HG02759 (cell line): ENCODE data around the gene PMPCB.
A peak's percentile ranks its signal among the peaks of the same experiment; 100 is the strongest.

Source experiments
- ATAC-seq: cut with Tn5 transposase; IDR thresholded peaks from one replicate; pipeline ENCODE4 v1.9.1; 2021; ENCODE audit warnings: mild to moderate bottlenecking, moderate library complexity; ENCODE audit not compliant: unreplicated experiment

PMPCB gene

DNA sequence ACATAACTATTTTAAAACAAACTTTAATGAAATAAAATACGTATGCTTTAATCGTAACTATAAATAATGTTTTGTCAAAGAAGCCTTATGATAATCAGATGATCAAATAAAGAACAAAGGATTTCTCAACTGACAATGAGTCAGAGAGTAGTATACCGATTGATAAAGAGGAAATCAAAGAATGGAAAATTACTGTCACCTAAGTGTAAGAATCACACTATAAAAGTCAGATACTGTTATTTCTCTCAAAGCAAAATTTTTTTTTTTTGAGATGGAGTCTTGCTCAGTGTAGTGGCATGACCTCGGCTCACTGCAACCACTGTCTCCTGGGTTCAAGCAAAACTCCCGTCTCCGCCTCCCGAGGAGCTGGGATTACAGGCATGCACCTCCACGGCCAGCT, 28.5 kb downstream of the PMPCB start:
- no peak for ATAC-seq

DNA sequence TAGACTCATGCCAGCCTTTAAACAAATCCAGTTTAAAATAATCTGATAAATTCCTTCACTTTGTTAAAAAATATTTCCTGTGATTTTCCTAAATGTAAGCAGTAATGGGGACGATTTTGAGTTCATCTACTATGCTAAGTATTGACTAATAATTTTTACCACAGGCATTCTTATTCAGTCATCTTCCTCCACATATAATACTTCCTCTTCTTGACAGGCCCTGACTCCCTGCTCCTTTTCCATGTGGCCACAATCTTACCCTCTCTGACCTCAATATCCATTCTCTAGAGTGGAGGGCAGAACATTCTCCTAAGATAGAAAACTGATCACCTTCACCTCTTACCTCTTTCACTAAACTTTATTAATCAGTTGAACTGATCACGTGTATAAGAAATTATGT, 39.5 kb downstream of the PMPCB start:
- ATAC-seq = no peak

DNA sequence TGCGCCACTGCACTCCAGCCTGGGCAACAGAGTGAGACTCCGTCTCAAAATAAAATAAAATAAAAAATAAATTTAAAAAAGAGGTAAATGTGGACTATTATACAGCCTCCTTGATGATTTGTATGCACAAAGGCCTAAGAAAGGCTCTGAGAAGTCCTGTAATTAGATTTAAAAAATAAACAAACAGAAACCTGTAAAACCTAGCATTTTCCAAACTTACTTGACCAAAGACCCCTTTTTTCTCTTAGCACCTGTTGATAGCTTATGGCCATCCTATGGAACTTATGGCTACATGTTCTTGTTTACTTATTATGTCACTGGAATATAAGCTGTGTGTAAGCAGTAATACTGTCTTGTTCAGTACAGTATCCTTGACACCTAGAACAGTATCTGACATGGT, 41.6 kb downstream of the PMPCB start:
- ATAC-seq = no peak

DNA sequence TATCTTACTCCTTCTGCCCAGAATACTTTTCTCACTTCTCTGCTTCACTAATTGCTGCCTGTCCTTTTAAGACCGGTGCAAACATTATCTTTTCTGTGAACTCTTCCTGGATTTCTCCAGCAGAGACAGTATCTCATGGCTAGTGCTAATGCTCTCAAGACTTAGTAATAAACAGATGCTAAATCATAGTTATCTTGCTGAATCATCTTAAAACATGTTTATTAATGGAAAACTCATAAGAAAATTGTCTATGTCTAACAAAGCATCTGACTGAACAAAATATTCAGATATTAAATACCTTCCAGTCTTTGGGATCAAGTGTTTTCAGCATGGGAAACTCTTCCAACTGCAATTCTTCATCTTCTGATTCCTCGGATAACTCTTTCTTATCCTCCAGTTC, 44.2 kb downstream of the PMPCB start:
- ATAC-seq = no peak

DNA sequence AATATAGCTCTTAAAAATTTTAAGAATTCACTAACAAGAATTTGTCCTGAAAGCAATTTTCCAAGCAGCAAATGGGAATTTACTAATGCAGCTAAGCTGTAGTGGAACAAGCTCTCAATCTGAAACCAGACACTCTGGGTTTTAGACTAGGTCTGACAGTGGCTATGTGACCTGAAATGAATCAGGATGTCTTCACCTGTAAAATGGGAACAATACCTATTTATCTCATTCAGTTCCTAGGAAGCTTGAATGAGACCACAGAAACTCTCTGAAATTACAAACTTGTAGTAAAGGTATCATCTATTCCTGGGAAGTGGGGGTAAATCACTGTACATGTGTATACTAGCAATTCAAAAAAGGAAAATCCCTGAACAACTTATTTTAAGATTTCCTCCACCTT, 46.1 kb downstream of the PMPCB start:
- no peak for ATAC-seq

DNA sequence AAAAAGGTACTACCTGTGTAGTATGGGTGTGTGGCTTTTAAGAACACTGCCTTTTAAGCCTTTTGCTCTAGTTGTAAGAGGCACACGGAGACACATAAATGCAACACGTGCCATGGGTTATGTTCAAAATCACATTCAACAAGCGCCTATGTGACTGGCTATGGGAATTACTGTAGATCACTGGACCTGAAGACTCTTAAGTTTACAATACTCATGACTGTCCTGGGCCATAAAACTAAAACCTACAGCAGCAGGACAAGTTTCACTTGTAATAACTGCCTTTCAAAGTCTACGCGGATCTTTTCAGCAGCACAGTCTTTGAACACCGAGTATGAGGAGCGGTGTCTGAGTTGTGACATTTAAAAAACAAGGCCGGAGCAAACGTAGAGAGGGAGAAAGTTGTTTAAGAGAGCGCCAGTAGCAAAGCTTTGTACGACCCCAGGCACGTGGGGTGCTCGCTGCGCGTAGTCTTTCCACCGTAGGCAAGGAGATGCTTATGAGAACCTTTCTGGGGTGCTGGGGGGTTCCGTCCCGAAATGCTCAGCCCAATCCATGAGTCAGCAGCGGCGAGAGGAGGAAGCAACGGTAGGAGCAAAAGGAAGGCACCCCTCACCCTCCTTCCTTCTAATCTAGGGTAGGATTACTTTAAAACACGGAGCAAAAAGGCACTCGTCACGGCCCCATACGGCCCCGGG, 46.7 kb downstream of the PMPCB start:
- peak; percentile 6 for ATAC-seq

DNA sequence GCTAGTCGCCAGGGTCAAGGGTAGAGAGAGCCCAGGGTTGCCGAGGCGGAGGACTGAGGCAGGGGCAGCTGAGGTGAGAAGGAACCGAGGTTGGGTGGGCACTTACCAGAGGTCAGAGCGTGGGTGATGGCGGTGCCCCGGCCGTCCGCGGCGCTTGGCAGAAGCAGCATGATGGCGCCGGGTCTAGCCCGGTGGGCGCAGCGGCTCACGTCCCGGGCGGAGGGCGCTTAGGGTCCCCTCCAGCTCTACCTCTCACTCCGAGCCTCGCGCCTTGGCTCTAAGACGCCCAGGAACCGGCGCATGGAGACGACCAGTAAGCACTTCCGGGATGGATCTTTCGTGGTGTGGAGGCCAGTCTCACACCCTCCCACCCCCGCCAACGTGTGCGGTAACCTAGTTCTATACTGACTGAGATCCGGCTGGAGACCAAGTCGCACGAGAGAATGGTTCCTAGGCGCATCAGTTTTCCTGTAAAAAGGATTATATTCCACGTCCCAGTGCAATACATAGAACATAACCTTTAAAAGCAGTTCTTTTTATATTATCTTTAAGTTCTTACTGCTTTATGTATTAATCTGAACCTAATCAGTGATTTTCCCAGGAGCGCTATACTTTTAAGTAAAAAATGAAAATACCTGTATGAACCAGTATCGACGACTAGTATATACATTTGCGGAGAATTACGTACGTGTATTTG, 47.4 kb downstream of the PMPCB start, which contains the start of gene DNAJC2:
DNAJC2 (minus strand) TSS at position 315 of the 697 bp plus-strand sequence; CDS start at position 170, 145 bp downstream.
- ATAC-seq = peak; percentile 84

DNA sequence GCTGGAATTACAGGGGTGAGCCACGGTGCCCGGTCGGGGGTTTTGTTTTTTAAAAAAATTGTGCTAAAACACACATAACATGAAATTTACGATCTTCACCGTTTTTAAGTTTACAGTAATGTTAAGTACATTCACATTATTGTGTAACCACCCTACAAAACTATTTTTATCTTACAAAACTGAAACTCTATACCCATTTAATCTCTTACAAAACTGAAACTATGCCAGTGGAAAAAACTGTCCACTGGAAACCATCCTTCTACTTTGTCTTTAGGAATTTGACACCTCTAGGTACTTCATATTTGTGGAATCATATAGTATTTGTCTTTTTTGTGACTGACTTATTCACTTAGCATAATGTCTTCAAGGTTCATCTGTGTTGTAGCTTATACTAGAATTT, 49.2 kb downstream of the PMPCB start:
- no peak for ATAC-seq

DNA sequence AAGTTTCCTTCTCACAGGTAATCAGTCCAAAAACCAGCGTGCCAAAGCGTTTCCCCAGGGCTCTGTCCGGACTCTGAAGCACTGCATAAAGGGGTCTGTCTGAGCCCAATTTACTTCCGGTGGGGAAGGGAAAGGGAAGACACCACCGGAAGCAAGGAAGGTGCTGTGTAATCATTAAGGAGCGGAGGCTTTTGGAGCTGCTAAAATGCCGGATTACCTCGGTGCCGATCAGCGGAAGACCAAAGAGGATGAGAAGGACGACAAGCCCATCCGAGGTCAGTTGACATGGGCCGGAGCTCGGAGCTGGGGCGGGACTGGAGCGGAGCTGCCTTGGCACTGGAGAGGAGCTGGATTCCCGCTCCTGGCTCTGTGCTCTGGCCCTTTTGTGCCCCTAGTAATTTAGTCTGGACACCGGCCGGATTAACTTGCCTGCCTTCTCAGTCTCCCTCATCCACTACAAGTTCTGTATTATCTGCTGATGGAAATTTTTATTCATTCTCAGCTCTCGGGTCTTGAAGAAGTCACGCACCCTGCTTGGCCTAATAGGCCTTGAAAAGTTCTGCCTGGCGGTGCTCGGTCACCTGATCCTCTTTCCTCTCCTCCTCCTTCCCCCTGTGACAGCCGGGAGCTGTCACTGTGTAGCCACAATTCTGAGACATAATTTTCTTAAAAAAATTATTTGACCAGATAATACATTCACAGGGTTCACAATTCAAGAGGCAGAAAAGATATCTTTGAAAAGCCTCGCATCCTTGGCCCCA, 50.5 kb downstream of the PMPCB start, which contains the start of gene PSMC2:
PSMC2 (plus strand) TSS at position 137 of the 761 bp plus-strand sequence; CDS start at position 206, 69 bp downstream.
- peak; percentile 75 for ATAC-seq

DNA sequence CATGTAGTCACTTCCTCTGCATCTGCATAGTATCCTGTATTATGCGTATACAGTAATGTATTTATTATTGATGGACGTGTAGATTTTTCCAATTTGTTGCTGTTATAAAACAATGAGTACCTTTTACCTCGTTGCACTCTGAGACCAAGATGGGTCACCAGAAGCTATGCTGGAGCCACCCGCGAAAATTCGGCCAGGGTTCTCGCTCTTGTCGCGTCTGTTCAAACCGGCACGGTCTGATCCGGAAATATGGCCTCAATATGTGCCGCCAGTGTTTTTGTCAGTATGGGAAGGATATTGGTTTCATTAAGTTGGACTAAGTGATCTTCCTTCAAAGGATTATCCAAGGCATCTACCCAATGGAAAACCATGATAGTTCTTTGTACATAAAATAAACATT, 51.2 kb downstream of the PMPCB start:
- ATAC-seq = no peak

DNA sequence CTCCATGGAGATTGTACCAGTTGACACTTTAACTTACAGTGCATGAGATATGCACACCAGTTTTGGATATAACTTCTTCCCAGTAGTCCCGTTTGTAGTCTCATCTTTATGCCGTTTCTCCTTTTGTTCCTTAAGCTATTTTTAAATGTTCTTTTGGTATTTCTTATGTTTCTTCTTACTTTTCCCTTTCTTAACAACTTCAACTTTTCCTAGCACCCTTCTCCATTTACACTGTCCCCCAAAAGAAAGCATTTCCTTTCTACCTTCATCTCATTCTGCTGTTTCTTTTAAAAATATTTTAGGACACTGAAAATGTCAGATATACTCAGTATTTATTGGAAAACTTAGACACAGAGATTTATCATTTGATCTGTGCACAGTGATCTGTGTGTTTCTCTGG, 51.7 kb downstream of the PMPCB start:
- ATAC-seq = no peak

DNA sequence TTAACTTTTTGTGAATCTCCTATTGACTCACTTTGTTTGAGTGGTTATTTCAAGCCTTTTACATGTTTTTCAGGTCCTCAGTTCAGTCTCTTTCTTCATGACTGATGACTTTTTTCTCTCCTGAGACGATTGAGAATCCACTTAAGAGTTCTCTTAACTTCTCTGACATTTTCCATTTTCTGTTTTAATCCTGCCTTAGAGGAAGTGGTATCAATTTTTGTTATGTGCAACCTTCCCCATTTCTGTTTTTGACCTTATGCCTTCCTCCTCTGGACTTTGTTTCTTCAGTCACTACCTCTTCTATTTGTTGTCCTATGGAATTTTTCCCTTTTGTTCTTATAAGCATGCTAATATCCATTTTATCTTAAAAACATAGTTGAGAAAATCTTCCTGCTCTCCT, 52.6 kb downstream of the PMPCB start:
- ATAC-seq = no peak
